ENCODE measurements around the gene CEP68.
"Not testable (repeated sequence)": the region's sequence is repeated elsewhere in the genome, so short reads cannot be mapped to it uniquely, and the experiment has no call there.

The CEP68 gene

GRCh38 chr2:65093211-65093610, 37.0 kb downstream of the CEP68 start:
- no peak for DNase-seq

DNA sequence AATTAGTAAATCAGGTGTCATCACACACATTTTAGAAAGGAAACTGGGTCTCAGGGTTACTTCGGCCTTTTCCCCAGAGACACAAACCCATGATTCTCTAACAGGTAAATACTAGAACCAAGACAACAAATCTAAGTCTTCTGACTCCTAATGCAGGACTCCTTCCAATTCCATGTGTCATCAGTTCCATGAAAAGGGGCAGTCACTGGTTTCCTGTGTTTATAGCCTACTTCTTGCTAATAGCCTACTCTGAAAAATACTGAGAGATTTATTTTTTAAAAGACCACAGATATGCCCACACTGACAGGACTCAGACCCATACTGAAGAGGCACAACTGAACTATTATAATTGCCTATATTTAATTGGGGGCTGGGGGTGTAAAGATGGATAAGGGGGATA, 40.7 kb downstream of the CEP68 start:
- no peak for DNase-seq

DNA sequence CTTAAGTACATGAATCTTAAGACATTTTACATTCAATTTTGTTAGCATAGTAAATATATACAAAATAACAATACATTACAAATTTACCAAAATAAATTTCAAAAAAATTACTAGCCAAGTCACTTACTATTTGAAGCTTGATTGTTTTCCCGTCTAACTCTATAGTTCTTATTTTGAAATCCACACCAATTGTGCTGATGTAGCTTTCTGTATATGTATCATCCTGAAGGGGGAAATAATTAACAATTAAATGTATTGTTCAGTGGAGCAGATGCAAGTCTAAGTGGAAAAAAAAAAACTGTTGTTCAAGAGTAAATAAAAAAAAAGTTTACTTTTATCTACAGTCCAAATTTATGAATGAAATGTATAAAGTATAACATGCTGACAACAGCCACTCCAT, 41.6 kb downstream of the CEP68 start:
- no peak for DNase-seq

- DNase-seq: no peak
These were observed 42.5 kb downstream of the CEP68 start for GRCh38 chr2:65098741-65099140.

- DNase-seq: no peak
These were observed 44.9 kb downstream of the CEP68 start for GRCh38 chr2:65101071-65101470.

DNA sequence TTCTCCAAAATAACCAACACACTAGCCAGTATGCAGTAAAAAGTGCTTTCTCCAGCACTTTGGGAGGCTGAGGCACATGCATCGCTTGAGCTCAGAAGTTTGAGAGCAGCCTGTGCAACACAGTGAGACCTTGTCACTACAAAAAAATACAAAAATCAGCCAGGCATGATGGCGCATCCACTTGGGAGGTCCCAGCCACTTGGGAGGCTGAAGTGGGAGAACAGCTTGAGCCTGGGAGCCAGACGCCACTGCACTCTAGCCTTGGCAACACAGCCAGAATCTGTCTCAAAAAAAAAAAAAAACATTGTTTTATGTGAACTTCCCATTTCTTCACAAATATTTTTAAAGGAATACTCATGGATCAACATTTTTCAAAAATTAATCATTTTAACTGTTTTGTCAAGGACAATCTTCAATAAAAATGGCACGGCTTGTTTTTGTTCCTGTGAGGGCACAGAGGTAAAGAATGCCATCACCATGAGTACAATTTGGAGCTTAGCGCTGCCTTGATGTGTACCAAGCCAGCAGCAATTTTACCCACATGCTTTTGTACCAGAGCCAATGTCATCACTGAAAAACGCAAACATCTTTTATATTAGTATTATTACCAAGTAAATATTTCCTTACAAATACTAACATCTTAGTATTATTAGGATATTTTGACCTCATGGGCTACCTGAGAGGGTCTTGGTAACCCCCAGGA, 46.9 kb downstream of the CEP68 start:
- DNase-seq: no peak

DNA sequence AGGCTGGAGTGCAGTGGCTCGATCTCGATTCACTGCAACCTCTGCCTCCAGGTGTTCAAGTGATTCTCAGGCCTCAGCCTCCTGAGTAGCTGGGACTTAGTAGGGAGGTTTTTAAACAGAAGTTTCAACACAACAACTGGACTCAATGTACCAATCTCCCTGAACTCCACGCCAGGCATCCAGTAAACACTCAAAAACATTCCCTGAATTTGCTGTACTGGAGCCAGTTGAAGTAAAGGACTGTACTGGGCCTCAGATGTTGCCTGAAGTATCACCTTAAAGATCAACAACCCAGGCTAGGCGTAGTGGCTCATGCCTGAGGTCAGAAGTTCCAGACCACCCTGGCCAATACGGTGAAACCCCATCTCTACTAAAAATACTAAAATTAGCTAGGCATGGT, 51.3 kb downstream of the CEP68 start:
- DNase-seq: no peak

DNA sequence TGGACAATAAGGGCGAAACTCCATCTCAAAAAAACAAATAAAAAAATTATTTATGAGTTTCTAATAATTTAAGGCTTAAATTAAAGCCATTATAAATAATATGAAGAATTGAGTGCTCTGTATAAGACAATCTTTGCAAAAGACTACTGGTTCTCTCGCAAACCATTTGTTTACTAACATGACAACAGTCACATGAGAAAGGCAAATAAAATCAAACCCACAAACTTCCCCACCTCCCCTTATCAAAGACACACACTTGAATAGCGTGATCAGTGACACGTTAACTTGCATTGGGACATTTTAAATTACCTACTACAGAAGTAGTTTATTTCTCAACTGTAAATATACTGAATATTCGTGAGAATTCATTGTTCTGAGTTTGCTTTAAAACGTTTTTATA, 52.6 kb downstream of the CEP68 start:
- no peak for DNase-seq

DNA sequence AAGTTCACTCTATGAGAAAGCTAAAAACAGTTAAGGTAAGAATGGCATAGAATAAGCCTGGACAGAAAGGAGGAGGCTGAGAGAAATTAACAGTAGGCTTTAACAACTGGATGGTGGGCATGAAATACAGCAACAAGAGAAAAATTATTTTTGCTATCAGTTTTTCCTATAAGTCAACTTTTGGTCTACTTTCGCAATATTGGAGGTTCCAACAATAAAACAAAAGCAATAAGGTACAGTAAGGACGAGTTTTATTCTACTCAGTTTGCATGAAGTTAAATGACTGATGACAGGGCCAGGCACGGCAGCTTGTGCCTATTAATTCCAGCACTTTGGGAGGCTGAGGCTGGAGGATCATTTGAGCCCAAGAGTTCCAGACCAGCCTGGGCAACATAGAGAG, 56.4 kb downstream of the CEP68 start:
- no peak for DNase-seq

- no peak for DNase-seq
These were observed 57.0 kb downstream of the CEP68 start for GRCh38 chr2:65113229-65113628.

- no peak for DNase-seq
These were observed 57.6 kb downstream of the CEP68 start for GRCh38 chr2:65113816-65114215.

DNA sequence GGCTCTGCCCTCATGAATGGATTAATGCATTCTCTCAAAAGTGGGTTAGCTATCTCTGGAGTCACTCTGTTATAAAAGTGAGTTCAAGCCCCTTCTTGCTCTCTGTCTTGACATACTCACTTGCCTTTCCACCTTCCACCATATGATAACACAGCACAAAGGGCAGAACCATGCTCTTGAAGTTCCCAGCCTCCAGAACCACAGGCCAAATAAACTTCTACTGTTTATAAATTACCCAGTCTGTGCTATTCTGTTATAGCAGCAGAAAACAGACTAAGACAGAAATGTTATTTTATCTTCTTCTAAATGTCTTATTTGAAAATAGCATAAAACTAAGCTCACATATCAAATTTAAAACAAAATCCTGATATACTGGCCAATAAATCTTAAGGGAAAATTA, 58.7 kb downstream of the CEP68 start:
- DNase-seq: no peak

DNA sequence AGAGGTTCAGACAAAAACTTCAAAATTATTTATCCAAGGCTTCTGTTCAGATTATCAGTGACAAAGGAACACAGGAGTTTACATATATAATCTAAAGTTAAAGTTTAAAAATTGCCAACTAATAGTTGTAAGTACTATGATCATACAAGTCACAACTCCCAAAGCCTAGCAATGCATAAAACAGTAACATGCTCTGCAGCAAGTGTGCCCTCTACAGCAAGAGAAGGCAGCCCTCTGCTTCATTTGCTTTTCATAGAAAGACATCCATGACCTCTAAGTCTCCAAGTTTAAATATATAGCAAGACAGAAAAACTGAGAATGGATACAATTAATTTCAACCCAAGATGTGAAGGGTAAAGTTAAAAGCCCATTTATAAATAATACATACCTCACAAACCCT, 60.4 kb downstream of the CEP68 start:
- DNase-seq: no peak

- DNase-seq: no peak
These were observed 64.9 kb downstream of the CEP68 start for GRCh38 chr2:65120990-65121693.

DNA sequence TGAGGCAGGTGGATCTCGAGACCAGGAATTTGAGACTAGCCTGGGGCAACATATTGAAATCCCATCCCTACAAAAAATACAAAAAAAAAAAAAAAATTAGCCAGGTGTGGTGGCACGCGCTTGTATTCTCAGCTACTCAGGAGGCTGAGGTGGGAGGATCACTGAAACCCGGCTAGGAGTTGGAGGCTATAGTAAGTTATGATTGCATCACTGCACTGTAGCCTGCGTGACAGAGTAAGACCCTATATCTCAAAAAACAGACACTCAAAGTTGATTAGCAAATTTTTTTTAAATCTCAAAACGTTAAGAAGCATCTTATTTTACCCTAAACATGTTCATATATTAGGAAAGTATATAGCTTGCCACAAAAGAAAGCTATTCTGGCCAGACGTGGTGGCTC, 66.1 kb downstream of the CEP68 start:
- DNase-seq: no peak

DNA sequence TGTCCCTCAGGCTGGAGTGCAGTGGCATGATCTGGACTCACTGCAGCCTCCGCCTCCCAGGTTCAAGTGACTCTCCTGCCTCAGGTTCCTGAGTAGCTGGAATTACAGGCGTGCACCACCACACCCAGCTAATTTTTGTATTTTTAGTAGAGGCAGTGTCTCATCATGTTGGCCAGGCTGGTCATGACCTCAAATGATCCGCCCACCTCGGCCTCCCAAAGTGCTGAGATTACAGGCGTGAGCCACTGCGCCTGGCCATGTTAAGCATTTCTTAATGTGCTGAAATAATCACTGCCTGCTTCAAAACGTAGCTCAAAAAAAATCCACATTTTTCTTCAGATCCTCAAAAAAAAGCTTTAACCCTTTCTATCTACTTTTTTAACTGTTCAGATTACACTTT, 69.2 kb downstream of the CEP68 start:
- DNase-seq: not testable (repeated sequence)

- DNase-seq: peak; percentile 16
These were observed 72.3 kb downstream of the CEP68 start for GRCh38 chr2:65128297-65129190.

- peak; percentile 50 for DNase-seq
These were observed 73.1 kb downstream of the CEP68 start for GRCh38 chr2:65129286-65129825.

DNA sequence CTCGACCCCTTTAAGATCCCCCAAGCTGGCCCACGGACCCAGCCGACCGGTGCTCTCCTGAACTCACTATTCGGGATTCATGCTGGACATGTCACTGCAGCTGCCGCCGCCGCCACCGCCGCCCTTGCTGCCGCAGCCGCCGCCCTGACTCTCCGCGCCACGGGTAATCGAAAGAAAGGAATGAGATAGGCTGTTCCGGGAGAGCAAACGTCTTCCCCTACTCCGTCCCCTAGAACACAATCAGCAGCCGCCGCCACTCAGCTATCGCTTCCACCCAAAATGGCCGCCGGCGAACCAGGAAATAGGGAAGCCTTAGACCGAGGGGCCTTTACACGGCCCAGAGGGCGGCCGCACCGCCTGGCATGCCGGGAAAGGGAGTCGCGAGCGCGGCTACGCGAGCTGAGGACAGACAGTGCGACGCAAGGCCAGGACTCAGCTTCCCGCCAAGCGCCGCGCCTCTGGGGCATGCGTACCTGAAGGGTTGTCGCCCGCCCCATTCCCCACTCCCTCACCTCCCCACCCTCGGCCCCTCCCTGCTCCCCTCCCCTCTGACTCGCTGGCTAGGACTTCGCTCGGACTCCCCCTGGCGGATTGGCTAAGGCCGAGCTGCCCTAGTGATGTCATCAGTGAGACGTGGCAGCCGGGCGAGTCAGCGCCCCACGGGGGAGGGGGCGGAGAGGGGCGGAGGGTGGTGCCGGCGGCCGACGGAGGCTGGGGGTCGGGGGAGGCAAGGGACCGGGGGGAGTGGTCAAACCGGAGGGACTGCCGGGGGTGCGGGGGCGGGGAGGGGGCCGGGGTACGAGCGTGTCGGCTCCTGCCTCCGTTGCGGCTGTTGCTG, 73.8 kb downstream of the CEP68 start, which contains the start of gene RAB1A:
TSS of gene RAB1A (minus strand) at position 281 of the 838 bp plus-strand sequence. CDS start at position 90, 191 bp downstream.
- peak; percentile 100 for DNase-seq

DNA sequence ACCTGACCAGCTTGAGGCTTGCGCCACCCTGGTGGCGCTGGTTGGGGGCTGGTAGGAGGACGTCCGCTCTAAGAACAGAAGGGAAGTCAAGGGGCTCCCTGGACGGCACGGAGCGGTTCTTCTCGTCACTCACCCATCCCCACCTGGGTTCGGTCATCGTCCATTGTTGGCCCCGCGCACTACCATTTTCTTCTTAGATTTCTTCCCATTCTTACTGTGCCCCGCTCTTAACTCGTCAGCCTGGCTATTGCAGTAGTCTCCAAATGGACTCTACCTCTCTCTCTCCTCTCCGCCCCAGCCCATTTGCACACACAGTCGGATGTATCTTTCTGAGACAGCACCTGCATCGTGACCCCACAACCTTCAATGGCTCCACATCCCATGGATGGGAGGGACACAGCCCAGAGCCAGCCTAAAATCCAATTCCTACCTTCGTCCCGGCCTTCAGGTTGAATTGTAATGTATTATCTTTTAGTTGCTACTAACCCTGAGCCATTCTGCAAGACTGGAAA, 74.5 kb downstream of the CEP68 start:
- DNase-seq: no peak

DNA sequence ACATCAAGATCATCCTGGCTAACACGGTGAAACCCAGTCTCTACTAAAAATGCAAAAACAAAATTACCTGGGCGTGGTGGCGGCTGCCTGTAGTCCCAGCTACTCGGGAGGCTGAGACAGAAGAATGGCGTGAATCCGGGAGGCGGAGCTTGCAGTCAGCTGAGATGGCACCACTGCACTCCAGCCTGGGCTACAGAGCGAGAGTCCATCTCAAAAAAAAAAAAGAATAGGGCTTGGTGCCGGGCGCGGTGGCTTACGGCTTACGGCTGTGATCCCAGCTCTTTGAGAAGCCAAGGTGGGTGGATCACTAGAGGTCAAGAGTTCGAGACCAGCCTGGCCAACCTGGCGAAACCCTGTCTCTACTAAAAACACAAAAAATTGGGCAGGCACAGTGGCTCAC, 76.7 kb downstream of the CEP68 start:
- not testable (repeated sequence) for DNase-seq

GRCh38 chr2:65133626-65134025, 77.4 kb downstream of the CEP68 start:
- DNase-seq: no peak

Data from stimulated activated CD4-positive, alpha-beta T cell treated with anti-CD3 and anti-CD28 coated beads, Interleukin-15, amount 100 ng/mL, for 24 hours (primary cell).